ENCODE results near the gene MALL.
A peak's percentile ranks its signal among the peaks of the same experiment; 100 is the strongest.

The MALL gene

DNA sequence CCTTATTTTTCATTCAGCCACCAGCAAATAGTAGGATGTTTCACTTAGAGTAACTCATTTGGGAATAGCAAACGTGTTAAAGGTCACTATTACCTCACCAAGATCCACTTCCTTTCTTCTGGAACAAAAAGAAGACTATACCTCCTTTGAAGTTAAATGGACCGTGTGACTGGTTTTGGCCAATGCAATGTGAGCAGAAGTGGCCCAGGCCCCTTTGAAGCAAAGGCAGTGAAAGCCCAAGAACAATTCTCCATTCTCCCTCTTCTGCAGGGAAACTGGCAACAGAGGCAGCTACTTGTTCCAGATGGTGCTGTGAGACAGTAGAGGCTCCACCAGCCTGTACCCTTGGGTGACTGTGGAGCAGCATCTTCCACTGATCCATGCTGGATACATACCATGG, 11.3 kb upstream of the MALL start:
- H3K4me3 ChIP-seq (ENCODE audit: low read length): no peak overlapping the region
- no peak for TF ChIP-seq CTCF (conservative IDR thresholded peaks at IDR 0.05; ENCODE audit: low read length)
- no peak for DNase-seq (ENCODE audit: low read depth)

DNA sequence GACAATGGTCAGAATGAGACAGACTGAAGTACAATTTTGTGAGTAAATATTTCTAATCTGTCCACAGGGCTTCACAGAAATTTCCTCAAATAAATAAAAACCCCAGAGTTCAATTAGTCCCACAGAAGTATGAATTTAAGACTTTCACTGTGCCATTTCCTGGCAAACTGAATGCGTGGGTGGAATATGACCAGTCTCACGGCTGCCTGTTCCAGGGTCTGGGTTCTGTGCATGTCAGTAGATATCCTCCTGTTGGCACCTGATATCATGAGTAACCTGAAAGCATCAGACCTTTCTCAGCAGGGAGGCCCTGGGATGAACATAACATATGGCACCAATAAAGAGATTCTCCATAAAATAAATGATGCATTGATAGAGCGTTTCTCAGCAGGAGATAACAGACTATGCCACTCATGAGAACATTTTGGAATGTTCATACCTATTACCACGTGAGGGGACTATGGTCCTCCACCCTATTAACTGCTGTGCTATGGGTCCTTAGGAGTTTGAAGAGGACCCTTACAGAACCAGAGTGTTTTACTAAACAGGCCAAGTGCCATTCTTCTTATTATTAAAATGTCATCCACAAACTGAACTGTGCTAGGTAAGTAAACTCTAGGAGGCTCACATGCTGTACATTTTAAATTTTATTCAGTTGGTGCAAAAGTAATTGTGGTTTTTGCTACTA, 10.6 kb upstream of the MALL start:
- no peak overlapping the region for H3K4me3 ChIP-seq (ENCODE audit: low read length)
- TF ChIP-seq CTCF (conservative IDR thresholded peaks at IDR 0.05; ENCODE audit: low read length): no peak
- no peak for DNase-seq (ENCODE audit: low read depth)

- no peak for TF ChIP-seq CTCF (conservative IDR thresholded peaks at IDR 0.05; ENCODE audit: low read length)
- no peak overlapping the region for H3K4me3 ChIP-seq (ENCODE audit: low read length)
- DNase-seq (ENCODE audit: low read depth): peak; percentile 57
Measured at GRCh38 chr2:110124939-110125691, 9.5 kb upstream of the MALL start.

DNA sequence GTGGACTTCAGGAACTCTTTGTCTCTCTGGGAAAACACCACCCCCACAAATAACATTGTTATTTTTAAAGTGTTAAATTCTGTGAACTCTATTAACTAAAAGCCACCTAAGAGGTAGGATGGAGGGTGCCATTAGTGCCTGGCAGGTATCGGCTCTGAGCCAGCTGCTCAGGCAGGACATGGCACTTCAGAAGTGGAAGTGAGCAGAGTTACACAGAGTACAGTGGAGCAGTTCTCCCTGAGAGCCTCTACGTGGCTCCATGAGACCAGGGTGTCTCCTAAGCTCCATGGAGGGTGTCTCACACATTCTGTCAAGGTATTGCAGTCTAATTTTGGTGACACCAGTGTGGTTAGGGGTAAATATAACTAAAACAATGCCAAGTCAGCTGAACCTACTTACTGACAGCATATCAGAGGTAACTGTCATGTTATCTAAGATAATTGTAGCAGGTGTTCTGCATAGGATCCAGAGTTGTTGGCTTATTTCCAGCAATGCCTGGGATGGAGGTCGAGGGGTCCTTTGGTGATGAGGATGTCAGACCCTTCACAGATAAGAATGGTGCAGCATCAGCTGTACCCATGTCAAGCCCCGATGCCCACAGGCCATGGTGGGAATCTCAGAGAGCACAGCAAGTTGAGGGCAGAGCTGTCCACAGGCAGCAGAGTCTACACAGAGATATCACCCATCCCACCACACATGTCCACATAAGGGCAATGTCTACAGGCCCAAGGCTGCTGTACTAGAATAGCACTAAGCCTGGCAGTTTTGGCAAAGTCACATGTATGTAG, 8.6 kb upstream of the MALL start:
- no peak for DNase-seq (ENCODE audit: low read depth)
- TF ChIP-seq CTCF (conservative IDR thresholded peaks at IDR 0.05; ENCODE audit: low read length): no peak
- H3K4me3 ChIP-seq (ENCODE audit: low read length): no peak overlapping the region

- no peak for DNase-seq (ENCODE audit: low read depth)
- H3K4me3 ChIP-seq (ENCODE audit: low read length): no peak overlapping the region
- no peak for TF ChIP-seq CTCF (conservative IDR thresholded peaks at IDR 0.05; ENCODE audit: low read length)
Measured at GRCh38 chr2:110121592-110121991, 6.0 kb upstream of the MALL start.

DNA sequence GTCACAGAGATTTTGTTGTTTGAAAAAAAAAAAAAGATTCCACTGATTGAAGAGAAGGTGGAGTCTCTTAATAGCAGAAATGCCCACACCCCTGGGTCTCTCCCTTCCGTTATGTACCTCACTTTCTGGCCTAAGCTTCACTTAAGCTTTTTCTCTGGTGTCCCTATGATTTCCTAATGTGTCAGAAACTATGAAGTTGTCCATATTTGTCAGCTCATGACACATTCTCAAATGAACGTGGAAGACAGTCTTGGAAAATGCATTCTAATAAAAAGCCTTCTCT, 5.4 kb upstream of the MALL start:
- no peak overlapping the region for H3K4me3 ChIP-seq (ENCODE audit: low read length)
- DNase-seq (ENCODE audit: low read depth): no peak
- TF ChIP-seq CTCF (conservative IDR thresholded peaks at IDR 0.05; ENCODE audit: low read length): no peak

All from AG10803 (cell line).